Right lobe of liver (tissue), 6 donors: ENCODE results near the gene CPTP. TPM values are rescaled to one million over a fixed set of nuclear protein-coding genes. Genes with fewer than 3 reads are reported as not detected.

ENCODE experiments used
- ATAC-seq, 4 donors: fragments of 200-7000 bp; cut with Tn5 transposase; one replicate each; pipeline ENCODE4 v1.9.1; 2020; ENCODE audit warnings: mild to moderate bottlenecking in 4 of 4, moderate library complexity in 4 of 4
- DNase-seq, 3 donors: peaks; one replicate each; pipeline ENCODE4 v3.0.0-alpha.2; 2020
- H3K27ac ChIP-seq, 3 donors: fragments of 200-600 bp; one replicate each; pipeline ENCODE4 v1.8.0; 2022
- H3K27me3 ChIP-seq, 2 donors: fragments of 200-600 bp; one replicate each; pipeline ENCODE4 v1.8.0; 2022
- H3K36me3 ChIP-seq, 4 donors: fragments of 200-600 bp; sonication (generic) in 1 of 4; one replicate each; pipeline versions ENCODE4 v1.5.1 to v1.8.0; 2017 to 2022; ENCODE audit warnings: control low read depth in 1 of 4
- H3K4me1 ChIP-seq, 4 donors: fragments of 200-600 bp; sonication (generic) in 1 of 4; one replicate each; pipeline versions ENCODE4 v1.5.1 to v1.8.0; 2017 to 2022; ENCODE audit warnings: control low read depth in 1 of 4
- H3K4me3 ChIP-seq, 3 donors: fragments of 200-600 bp; one replicate each; pipeline ENCODE4 v1.8.0; 2022
- H3K9me3 ChIP-seq, 4 donors: fragments of 200-600 bp; sonication (generic) in 1 of 4; one replicate each; pipeline versions ENCODE4 v1.5.1 to v1.8.0; 2017 to 2022; ENCODE audit warnings: control low read depth in 1 of 4
- POLR2A ChIP-seq: fragments of 450-650 bp; IDR thresholded peaks from one replicate; pipeline ENCODE4 v1.6.1; 2017; ENCODE audit warnings: antibody characterized with exemption, mild to moderate bottlenecking
- WGBS: methylation state at CpG from one replicate; pipeline ENCODE4 v1.1.6; 2018; ENCODE audit warnings: low coverage, low lambda C conversion rate; ENCODE audit not compliant: insufficient coverage; ENCODE audit errors: missing lambda C conversion rate; 5-methylcytosine and 5-hydroxymethylcytosine counted together
- intact Hi-C, 2 donors: fragments of 100-400 bp; cut with DNase I; formaldehyde crosslinking; loops; one replicate each; pipeline versions ENCODE4 v1.11.2 to v1.14.1; 2022
- total RNA-seq, 6 experiments: library from RNA; depleted of rRNA in 2 of 6; stranded (reverse); fragments of >200 nt in 2 of 6; fragmentation: NEBNext Ultra II Directional in 3 of 6; extraction: Animal tissue kit (Norgen Biotek cat#: 25700) in 3 of 6; gene quantifications; one replicate each; pipeline versions ENCODE4 v1.1.0 to v1.2.4, GENCODE V29; 2016 to 2023
- TF ChIP-seq, protein P1 (sequence below), 4 donors: fragments of 200-600 bp in 3 of 4; fragments of 450-650 bp in 1 of 4; IDR thresholded peaks; one replicate each; pipeline versions ENCODE4 v1.5.1 to v1.8.0; 2016 to 2022; ENCODE audit warnings: antibody characterized with exemption in 4 of 4, mild to moderate bottlenecking in 2 of 4
- donor health status: DM: no; HTN: yes; CAD: no.
- donor health status: DM: no; HTN: no; CAD: no.
- donor health status: DM: no; HTN: no; CAD: no.
- donor health status: DM: no; HTN: yes; CAD: no.
- donor health status: DM: no; HTN: yes; CAD: no.

Gene CPTP
- total RNA-seq, 6 experiments from 2014 or later, result 26.9 to 57.7 (median 33.1) TPM

GRCh38 chr1:1336446-1336845 is 11.8 kb downstream of the CPTP start:
- Histone ChIP-seq H3K36me3 (peaks cover 0 to 15% (median 2%) of the 10 kb centered on the region in 4 donors), H3K27ac (no peak overlapping the region), H3K4me3 (no peak overlapping the region), H3K4me1 (peaks cover 0 to 5% (median 0%) of the 10 kb centered on the region in 4 donors), H3K27me3 (no peaks in the 10 kb centered on the region), H3K9me3 (no peaks in the 10 kb centered on the region)
- no peak for DNase-seq
- intact Hi-C loops, result no loop called here
- ATAC-seq, result no peak
- no CpG with 5 or more reads among the region's 26 CpGs for WGBS
- TF ChIP-seq POLR2A, result no peak
- TF ChIP-seq, protein P1, sequence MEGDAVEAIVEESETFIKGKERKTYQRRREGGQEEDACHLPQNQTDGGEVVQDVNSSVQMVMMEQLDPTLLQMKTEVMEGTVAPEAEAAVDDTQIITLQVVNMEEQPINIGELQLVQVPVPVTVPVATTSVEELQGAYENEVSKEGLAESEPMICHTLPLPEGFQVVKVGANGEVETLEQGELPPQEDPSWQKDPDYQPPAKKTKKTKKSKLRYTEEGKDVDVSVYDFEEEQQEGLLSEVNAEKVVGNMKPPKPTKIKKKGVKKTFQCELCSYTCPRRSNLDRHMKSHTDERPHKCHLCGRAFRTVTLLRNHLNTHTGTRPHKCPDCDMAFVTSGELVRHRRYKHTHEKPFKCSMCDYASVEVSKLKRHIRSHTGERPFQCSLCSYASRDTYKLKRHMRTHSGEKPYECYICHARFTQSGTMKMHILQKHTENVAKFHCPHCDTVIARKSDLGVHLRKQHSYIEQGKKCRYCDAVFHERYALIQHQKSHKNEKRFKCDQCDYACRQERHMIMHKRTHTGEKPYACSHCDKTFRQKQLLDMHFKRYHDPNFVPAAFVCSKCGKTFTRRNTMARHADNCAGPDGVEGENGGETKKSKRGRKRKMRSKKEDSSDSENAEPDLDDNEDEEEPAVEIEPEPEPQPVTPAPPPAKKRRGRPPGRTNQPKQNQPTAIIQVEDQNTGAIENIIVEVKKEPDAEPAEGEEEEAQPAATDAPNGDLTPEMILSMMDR (IDR thresholded peaks at IDR 0.05), result no peak

- Histone ChIP-seq H3K27ac (no peak overlapping the region), H3K9me3 (no peaks in the 10 kb centered on the region), H3K27me3 (no peaks in the 10 kb centered on the region), H3K4me3 (no peak overlapping the region), H3K4me1 (peaks cover 0 to 5% (median 0%) of the 10 kb centered on the region in 4 donors), H3K36me3 (peaks cover 0 to 18% (median 2%) of the 10 kb centered on the region in 4 donors)
- no peak for DNase-seq
- TF ChIP-seq POLR2A, result no peak
- TF ChIP-seq, protein P1 (IDR thresholded peaks at IDR 0.05), result no peak
- intact Hi-C loops, result no loop called here
- ATAC-seq, result no peak
- WGBS, result 72% methylated on average over 5 of the region's 32 CpGs
Observed at GRCh38 chr1:1336931-1337792, 12.6 kb downstream of the CPTP start.

GRCh38 chr1:1337793-1338147 is 13.2 kb downstream of the CPTP start:
- intact Hi-C loops, result no loop called here
- ATAC-seq (peak in 3 of 4 donors; percentile 8 to 42 (median 18)), DNase-seq (no peak)
- TF ChIP-seq POLR2A, result no peak
- TF ChIP-seq, protein P1 (IDR thresholded peaks at IDR 0.05), result no peak
- H3K4me1 ChIP-seq, result no peaks in the 10 kb centered on the region
- no peaks in the 10 kb centered on the region for H3K27me3 ChIP-seq
- 55% methylated on average over 2 of the region's 18 CpGs for WGBS
- peaks cover 0 to 18% (median 2%) of the 10 kb centered on the region in 4 donors for H3K36me3 ChIP-seq
- no peak overlapping the region for H3K27ac ChIP-seq
- H3K9me3 ChIP-seq, result no peaks in the 10 kb centered on the region
- H3K4me3 ChIP-seq, result no peak overlapping the region

DNA sequence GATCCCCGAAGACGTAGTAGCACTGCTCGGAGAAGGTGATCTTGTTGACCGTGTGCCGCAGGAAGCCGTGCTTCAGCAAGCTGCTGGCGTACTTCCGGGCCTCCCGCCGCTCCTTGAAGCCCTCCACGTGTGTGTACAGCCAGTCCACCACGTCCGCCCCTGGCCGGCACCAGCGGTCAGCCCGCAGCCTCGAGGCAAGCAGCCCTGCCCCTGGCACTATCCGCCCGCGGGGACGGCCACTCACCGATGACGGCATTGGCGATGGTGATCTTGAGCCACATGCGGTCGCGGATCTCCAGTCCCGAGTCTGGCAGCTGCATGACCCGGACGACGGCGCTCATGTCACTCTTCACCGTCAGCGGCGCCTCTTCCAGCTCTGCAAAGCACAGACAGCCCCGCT is 13.7 kb downstream of the CPTP start:
- H3K9me3 ChIP-seq, result no peaks in the 10 kb centered on the region
- intact Hi-C loops, result no loop called here
- H3K27me3 ChIP-seq, result no peaks in the 10 kb centered on the region
- H3K36me3 ChIP-seq, result peaks cover 0 to 18% (median 2%) of the 10 kb centered on the region in 4 donors
- ATAC-seq (no peak), DNase-seq (no peak)
- H3K4me1 ChIP-seq, result peaks cover 0 to 2% (median 0%) of the 10 kb centered on the region in 4 donors
- no peak overlapping the region for H3K27ac ChIP-seq
- H3K4me3 ChIP-seq, result no peak overlapping the region
- no CpG with 5 or more reads among the region's 36 CpGs for WGBS
- TF ChIP-seq POLR2A, result no peak
- TF ChIP-seq, protein P1 (IDR thresholded peaks at IDR 0.05), result no peak
